Measurements from ENCODE around the gene NECTIN3. TPM values are rescaled to one million over a fixed set of nuclear protein-coding genes. Genes with fewer than 3 reads are reported as not detected.
A peak's percentile ranks its signal among the peaks of the same experiment; 100 is the strongest.

Gene NECTIN3
- total RNA-seq, 1 donor from 2014 or later = 13.2 TPM

DNA sequence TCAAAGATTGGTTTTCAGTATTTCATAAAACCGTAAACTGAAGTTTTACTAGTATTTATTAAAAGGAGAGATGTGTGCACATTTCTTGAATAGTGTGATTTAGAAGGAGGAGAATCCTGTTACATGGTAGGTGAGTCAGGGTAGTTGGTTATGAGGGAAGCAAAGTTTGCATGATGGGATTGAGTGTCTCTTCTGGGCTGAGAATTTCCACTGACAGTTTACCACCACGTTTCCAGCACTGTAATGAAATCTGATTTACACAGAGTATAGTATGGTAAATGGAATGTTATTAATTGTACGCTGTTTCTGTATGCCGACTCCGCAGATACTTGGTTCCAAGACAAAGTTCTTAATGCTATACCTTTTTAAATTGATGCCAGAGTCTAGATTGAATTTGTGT is 1.6 kb downstream of the NECTIN3 start:
- DNase-seq (ENCODE audit: low read depth) = peak; percentile 19
- no peak overlapping the region for H3K4me3 ChIP-seq (ENCODE audit: low read depth, low read length)
- TF ChIP-seq, protein P1, sequence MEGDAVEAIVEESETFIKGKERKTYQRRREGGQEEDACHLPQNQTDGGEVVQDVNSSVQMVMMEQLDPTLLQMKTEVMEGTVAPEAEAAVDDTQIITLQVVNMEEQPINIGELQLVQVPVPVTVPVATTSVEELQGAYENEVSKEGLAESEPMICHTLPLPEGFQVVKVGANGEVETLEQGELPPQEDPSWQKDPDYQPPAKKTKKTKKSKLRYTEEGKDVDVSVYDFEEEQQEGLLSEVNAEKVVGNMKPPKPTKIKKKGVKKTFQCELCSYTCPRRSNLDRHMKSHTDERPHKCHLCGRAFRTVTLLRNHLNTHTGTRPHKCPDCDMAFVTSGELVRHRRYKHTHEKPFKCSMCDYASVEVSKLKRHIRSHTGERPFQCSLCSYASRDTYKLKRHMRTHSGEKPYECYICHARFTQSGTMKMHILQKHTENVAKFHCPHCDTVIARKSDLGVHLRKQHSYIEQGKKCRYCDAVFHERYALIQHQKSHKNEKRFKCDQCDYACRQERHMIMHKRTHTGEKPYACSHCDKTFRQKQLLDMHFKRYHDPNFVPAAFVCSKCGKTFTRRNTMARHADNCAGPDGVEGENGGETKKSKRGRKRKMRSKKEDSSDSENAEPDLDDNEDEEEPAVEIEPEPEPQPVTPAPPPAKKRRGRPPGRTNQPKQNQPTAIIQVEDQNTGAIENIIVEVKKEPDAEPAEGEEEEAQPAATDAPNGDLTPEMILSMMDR (IDR thresholded peaks at IDR 0.05; ENCODE audit: insufficient read depth, low read length, severe bottlenecking) = no peak
- no peaks in the 10 kb centered on the region for H3K36me3 ChIP-seq (ENCODE audit: control insufficient read depth, insufficient read depth, low read length)
- FAIRE-seq = no peak
- no peaks in the 10 kb centered on the region for H3K27me3 ChIP-seq (ENCODE audit: control insufficient read depth, insufficient read depth, low read length)

DNA sequence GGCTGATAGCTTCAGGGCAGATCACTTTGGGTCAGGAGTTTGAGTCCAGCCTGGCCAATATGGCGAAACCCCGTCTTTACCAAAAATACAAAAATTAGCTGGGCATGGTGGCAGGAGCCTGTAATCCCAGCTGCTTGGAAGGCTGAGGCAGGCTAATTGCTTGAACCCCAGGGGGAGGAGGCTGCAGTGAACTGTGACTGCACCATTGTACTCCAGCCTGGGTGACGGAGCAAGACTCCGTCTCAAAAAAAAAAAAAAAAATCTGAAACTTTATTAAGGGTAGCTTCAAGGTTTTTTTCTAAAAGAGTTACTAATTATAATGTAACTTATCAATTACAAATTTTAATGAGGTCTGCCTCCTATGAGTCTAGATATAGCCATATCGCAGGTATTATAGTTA is 5.1 kb downstream of the NECTIN3 start:
- TF ChIP-seq, protein P1 (IDR thresholded peaks at IDR 0.05; ENCODE audit: insufficient read depth, low read length, severe bottlenecking) = no peak
- Histone ChIP-seq H3K36me3 (ENCODE audit: control insufficient read depth, insufficient read depth, low read length) (no peaks in the 10 kb centered on the region), H3K4me3 (ENCODE audit: low read depth, low read length) (no peak overlapping the region), H3K27me3 (ENCODE audit: control insufficient read depth, insufficient read depth, low read length) (no peaks in the 10 kb centered on the region)
- no peak for FAIRE-seq
- DNase-seq (ENCODE audit: low read depth) = no peak

DNA sequence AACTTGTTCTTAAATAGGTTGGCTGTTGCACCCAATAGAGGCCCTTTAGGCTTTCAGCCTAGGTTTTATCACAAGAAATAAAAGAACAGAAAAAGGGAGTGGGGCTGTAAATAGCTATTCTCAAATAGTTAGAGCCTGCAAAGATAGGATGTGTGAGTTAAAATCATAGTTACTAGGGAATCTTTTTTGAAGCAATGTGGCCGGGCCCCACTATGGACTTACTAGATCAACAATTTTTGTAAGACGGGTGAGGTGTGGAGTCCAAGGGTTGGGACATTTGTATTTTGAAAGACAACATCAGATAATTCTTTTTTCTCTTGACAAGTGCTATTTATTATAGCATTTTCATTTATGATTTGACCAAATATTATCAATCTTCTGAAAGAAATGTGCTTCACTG is 5.8 kb downstream of the NECTIN3 start:
- no peaks in the 10 kb centered on the region for H3K27me3 ChIP-seq (ENCODE audit: control insufficient read depth, insufficient read depth, low read length)
- TF ChIP-seq, protein P1 (IDR thresholded peaks at IDR 0.05; ENCODE audit: insufficient read depth, low read length, severe bottlenecking) = no peak
- H3K4me3 ChIP-seq (ENCODE audit: low read depth, low read length) = no peak overlapping the region
- FAIRE-seq = no peak
- no peaks in the 10 kb centered on the region for H3K36me3 ChIP-seq (ENCODE audit: control insufficient read depth, insufficient read depth, low read length)
- no peak for DNase-seq (ENCODE audit: low read depth)

DNA sequence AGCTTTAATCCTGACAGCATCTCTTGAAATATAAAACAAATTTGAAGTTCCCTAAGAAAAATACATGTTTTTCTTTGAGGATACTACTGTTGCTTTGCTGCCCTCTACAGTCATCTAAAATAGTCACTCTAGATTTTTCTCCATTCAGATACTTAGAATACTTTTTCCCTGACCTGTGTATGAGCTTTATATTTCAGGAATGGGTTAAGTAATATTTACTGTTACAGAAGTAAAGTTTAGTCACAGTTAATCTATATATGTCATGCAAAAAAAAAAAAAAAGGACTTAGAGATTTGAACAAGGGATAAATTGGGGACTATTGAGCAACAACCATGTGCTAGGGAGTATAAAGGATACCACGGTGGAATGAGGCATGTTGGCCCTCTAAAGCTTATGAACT is 8.8 kb downstream of the NECTIN3 start:
- FAIRE-seq (no peak), DNase-seq (ENCODE audit: low read depth) (peak; percentile 78)
- Histone ChIP-seq H3K4me3 (ENCODE audit: low read depth, low read length) (no peak overlapping the region), H3K36me3 (ENCODE audit: control insufficient read depth, insufficient read depth, low read length) (no peaks in the 10 kb centered on the region), H3K27me3 (ENCODE audit: control insufficient read depth, insufficient read depth, low read length) (no peaks in the 10 kb centered on the region)
- TF ChIP-seq, protein P1 (IDR thresholded peaks at IDR 0.05; ENCODE audit: insufficient read depth, low read length, severe bottlenecking) = peak; percentile 36

DNA sequence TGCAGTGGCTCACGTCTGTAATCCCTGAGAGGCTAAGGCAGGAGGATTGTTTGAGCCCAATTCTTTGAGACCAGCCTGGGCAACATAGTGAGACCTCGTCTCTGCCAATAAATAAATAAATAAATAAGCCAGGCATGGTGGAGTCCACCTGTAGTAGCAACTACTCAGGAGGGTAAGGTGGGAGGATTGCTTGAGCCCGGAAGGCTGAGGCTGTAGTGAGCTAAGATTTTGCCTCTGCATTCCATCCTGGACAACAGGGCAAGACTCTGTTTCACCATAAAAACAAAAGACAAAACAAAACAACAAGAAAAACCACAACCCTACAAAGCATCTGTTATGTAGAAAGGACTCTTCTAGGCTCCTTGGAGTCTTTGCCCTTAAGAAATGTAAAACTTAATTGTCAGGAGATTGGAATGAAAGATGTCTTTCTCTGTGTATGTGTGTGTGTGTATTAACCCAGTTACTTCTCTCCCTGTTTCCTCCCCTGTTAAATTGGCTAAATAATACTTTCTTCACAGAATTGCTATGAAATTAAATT is 9.5 kb downstream of the NECTIN3 start:
- DNase-seq (ENCODE audit: low read depth) = no peak
- Histone ChIP-seq H3K4me3 (ENCODE audit: low read depth, low read length) (no peak overlapping the region), H3K36me3 (ENCODE audit: control insufficient read depth, insufficient read depth, low read length) (no peaks in the 10 kb centered on the region), H3K27me3 (ENCODE audit: control insufficient read depth, insufficient read depth, low read length) (no peaks in the 10 kb centered on the region)
- TF ChIP-seq, protein P1 (IDR thresholded peaks at IDR 0.05; ENCODE audit: insufficient read depth, low read length, severe bottlenecking) = no peak
- no peak for FAIRE-seq

DNA sequence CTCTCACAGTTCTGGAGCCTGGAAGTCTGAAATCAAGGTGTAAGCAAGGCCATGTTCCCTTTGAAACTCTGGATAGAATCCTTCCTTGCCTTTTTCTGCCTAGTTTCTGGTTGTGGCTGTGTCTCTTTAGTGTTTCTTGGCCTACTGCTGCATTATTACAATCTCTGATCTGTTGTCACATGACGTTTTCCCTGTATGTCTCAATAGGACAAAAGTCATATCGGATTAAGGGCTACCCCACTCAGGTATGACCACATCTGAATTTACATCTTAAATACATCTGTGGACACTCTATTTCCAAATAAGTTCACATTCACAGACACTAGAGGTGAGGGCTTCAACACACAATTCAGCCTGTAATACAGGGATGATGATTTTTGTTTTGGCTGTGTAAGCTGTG is 13.3 kb downstream of the NECTIN3 start:
- TF ChIP-seq, protein P1 (IDR thresholded peaks at IDR 0.05; ENCODE audit: insufficient read depth, low read length, severe bottlenecking) = no peak
- no peak for DNase-seq (ENCODE audit: low read depth)
- Histone ChIP-seq H3K4me3 (ENCODE audit: low read depth, low read length) (no peak overlapping the region), H3K36me3 (ENCODE audit: control insufficient read depth, insufficient read depth, low read length) (no peaks in the 10 kb centered on the region), H3K27me3 (ENCODE audit: control insufficient read depth, insufficient read depth, low read length) (no peaks in the 10 kb centered on the region)
- no peak for FAIRE-seq

Data from bronchial epithelial cell (primary cell).